ENCODE measurements around the gene ZSWIM8.
"Not testable (repeated sequence)": the region's sequence is repeated elsewhere in the genome, so short reads cannot be mapped to it uniquely, and the experiment has no call there.

DNA sequence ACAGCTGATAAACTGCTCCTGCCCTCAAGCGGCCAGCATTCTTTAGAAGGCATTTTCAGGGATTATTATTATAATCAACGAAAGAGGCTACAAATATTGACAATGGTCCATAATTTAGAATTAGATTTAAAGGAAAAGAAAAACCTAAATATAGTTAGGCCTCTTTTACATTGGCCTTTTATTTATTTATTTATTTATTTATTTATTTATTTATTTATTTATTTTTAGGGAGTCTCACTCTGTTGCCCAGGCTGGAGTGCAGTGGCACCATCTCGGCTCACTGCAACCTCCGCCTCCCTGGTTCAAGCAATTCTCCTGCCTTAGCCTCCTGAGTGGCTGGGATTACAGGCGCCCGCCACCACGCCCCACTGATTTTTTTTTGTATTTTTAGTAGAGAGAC is 43.7 kb downstream of the ZSWIM8 start:
- TF ChIP-seq CTCF (IDR thresholded peaks at IDR 0.05; ENCODE audit: poor library complexity); EZH2 (IDR thresholded peaks at IDR 0.05; ENCODE audit: borderline replicate concordance): not testable (repeated sequence)

Measured in hepatocyte (in vitro differentiated cells).